Measurements from ENCODE around the gene WNT1. TPM values are rescaled to one million over a fixed set of nuclear protein-coding genes. Genes with fewer than 3 reads are reported as not detected.

WNT1 gene
- total and polyA plus RNA-seq, 2 donors, result not detected

GRCh38 chr12:49027846-49028555 is 49.9 kb downstream of the WNT1 start:
- peaks cover 11% of the 10 kb centered on the region for H3K36me3 ChIP-seq (ENCODE audit: insufficient read depth)
- 92% methylated on average over 9 of the region's 9 CpGs for WGBS

GRCh38 chr12:49028666-49029275 is 50.6 kb downstream of the WNT1 start:
- H3K4me1 ChIP-seq (ENCODE audit: insufficient read depth), result no peaks in the 10 kb centered on the region
- H3K36me3 ChIP-seq (ENCODE audit: insufficient read depth), result peaks cover 12% of the 10 kb centered on the region
- no peak overlapping the region for H3K27ac ChIP-seq (ENCODE audit: low read depth)
- no peak overlapping the region for H3K4me3 ChIP-seq (ENCODE audit: low read depth, low read length)
- no peak for DNase-seq (ENCODE audit: extremely low spot score)
- 88% methylated on average over 10 of the region's 10 CpGs for WGBS

More at GRCh38 chr12:49027846-49028555, 49.9 kb downstream of the WNT1 start:
- Histone ChIP-seq H3K27ac (ENCODE audit: low read depth) (no peak overlapping the region), H3K4me3 (ENCODE audit: low read depth, low read length) (no peak overlapping the region), H3K4me1 (ENCODE audit: insufficient read depth) (no peaks in the 10 kb centered on the region)
- DNase-seq (ENCODE audit: extremely low spot score), result no peak

- Histone ChIP-seq H3K36me3 (ENCODE audit: insufficient read depth) (peaks cover 12% of the 10 kb centered on the region), H3K4me1 (ENCODE audit: insufficient read depth) (no peaks in the 10 kb centered on the region), H3K4me3 (ENCODE audit: low read depth, low read length) (no peak overlapping the region), H3K27ac (ENCODE audit: low read depth) (no peak overlapping the region)
- no peak for DNase-seq (ENCODE audit: extremely low spot score)
- 86% methylated on average over 8 of the region's 8 CpGs for WGBS
These were observed 52.0 kb downstream of the WNT1 start for GRCh38 chr12:49030119-49030518.

GRCh38 chr12:49030714-49031572 is 52.8 kb downstream of the WNT1 start:
- Histone ChIP-seq H3K4me3 (ENCODE audit: low read depth, low read length) (no peak overlapping the region), H3K27ac (ENCODE audit: low read depth) (no peak overlapping the region), H3K36me3 (ENCODE audit: insufficient read depth) (peaks cover 11% of the 10 kb centered on the region), H3K4me1 (ENCODE audit: insufficient read depth) (no peaks in the 10 kb centered on the region)
- DNase-seq (ENCODE audit: extremely low spot score), result no peak
- 94% methylated on average over 19 of the region's 19 CpGs for WGBS

- no peak overlapping the region for H3K27ac ChIP-seq (ENCODE audit: low read depth)
- H3K4me3 ChIP-seq (ENCODE audit: low read depth, low read length), result no peak overlapping the region
- WGBS, result 78% methylated on average over 8 of the region's 8 CpGs
- H3K4me1 ChIP-seq (ENCODE audit: insufficient read depth), result no peaks in the 10 kb centered on the region
- H3K36me3 ChIP-seq (ENCODE audit: insufficient read depth), result peaks cover 8% of the 10 kb centered on the region
- no peak for DNase-seq (ENCODE audit: extremely low spot score)
These were observed 53.5 kb downstream of the WNT1 start for GRCh38 chr12:49031573-49032161.

Small RNAs within 50 kb of the gene (small RNA-seq; reads per million reads assigned to genes)
- gene RNU6-940P, result not detected

Other genes starting within 250 kb of the WNT1 start
- 30.2 TPM for gene ADCY6, start 189.2 kb upstream of the WNT1 start, total RNA-seq
- 23.9 TPM for gene ADCY6, start 189.2 kb upstream of the WNT1 start, polyA plus RNA-seq
- gene CACNB3, start 159.8 kb upstream of the WNT1 start, total RNA-seq, result 15.1 TPM
- gene CACNB3, start 159.8 kb upstream of the WNT1 start, polyA plus RNA-seq, result 22.2 TPM
- gene DDX23, start 126.2 kb upstream of the WNT1 start, total RNA-seq, result 52.2 TPM
- gene DDX23, start 126.2 kb upstream of the WNT1 start, polyA plus RNA-seq, result 62.8 TPM
- 0.53 TPM for gene RND1, start 112.5 kb upstream of the WNT1 start, total RNA-seq
- gene RND1, start 112.5 kb upstream of the WNT1 start, polyA plus RNA-seq, result 1.8 TPM
- gene FKBP11, start 52.8 kb upstream of the WNT1 start, total RNA-seq, result 17.7 TPM
- 19.4 TPM for gene FKBP11, start 52.8 kb upstream of the WNT1 start, polyA plus RNA-seq
- gene ARF3, start 20.8 kb upstream of the WNT1 start, total RNA-seq, result 25.1 TPM
- 78.6 TPM for gene ARF3, start 20.8 kb upstream of the WNT1 start, polyA plus RNA-seq
- 0.79 TPM for gene WNT10B, start 6.6 kb upstream of the WNT1 start, total RNA-seq
- 1.2 TPM for gene WNT10B, start 6.6 kb upstream of the WNT1 start, polyA plus RNA-seq
- 0.74 TPM for gene DDN, start 21.1 kb downstream of the WNT1 start, total RNA-seq
- gene DDN, start 21.1 kb downstream of the WNT1 start, polyA plus RNA-seq, result not detected
- 41.8 TPM for gene PRKAG1, start 40.5 kb downstream of the WNT1 start, total RNA-seq
- gene PRKAG1, start 40.5 kb downstream of the WNT1 start, polyA plus RNA-seq, result 63.3 TPM
- gene KMT2D, start 82.5 kb downstream of the WNT1 start, total RNA-seq, result 30.5 TPM
- gene KMT2D, start 82.5 kb downstream of the WNT1 start, polyA plus RNA-seq, result 22.0 TPM
- gene RHEBL1, start 91.7 kb downstream of the WNT1 start, total RNA-seq, result not detected
- 0.68 TPM for gene RHEBL1, start 91.7 kb downstream of the WNT1 start, polyA plus RNA-seq
- gene DHH, start 116.5 kb downstream of the WNT1 start, total RNA-seq, result 2.3 TPM
- 2.7 TPM for gene DHH, start 116.5 kb downstream of the WNT1 start, polyA plus RNA-seq
- 52.4 TPM for gene LMBR1L, start 132.5 kb downstream of the WNT1 start, total RNA-seq
- gene LMBR1L, start 132.5 kb downstream of the WNT1 start, polyA plus RNA-seq, result 53.9 TPM
- gene TUBA1B, start 153.1 kb downstream of the WNT1 start, total RNA-seq, result 941 TPM
- gene TUBA1B, start 153.1 kb downstream of the WNT1 start, polyA plus RNA-seq, result 999 TPM
- 645 TPM for gene TUBA1A, start 210.8 kb downstream of the WNT1 start, total RNA-seq
- gene TUBA1A, start 210.8 kb downstream of the WNT1 start, polyA plus RNA-seq, result 683 TPM